CD4-positive, alpha-beta T cell treated with Interleukin-12 subunit alpha and Interleukin-12 subunit beta, for 1 hour (primary cell): Measurements from ENCODE around the gene SLC6A18.
"Not testable (repeated sequence)": the region's sequence is repeated elsewhere in the genome, so short reads cannot be mapped to it uniquely, and the experiment has no call there.

Experiments used
- DNase-seq: peaks from one replicate; pipeline ENCODE4 v3.0.0-alpha.2; 2020

The SLC6A18 gene

DNA sequence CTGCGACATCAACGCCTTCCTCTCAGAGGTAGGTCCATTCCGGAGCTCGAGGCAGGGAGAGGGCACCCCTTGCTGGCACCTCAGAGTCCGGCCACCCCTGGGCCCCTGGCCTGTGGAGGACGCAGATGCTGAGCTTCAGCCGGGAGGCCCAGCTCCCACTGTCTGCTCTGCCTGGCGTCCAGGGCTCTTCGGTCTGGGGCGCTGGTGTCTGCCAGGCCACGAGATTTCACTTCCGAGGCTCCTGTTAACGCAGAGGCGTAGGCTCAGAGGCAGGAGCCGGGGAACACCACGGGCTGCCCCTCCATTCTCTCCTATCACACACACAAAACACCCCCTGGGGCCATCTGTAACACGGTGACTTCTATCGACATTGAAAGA is 8.3 kb upstream of the SLC6A18 start:
- DNase-seq, result no peak

DNA sequence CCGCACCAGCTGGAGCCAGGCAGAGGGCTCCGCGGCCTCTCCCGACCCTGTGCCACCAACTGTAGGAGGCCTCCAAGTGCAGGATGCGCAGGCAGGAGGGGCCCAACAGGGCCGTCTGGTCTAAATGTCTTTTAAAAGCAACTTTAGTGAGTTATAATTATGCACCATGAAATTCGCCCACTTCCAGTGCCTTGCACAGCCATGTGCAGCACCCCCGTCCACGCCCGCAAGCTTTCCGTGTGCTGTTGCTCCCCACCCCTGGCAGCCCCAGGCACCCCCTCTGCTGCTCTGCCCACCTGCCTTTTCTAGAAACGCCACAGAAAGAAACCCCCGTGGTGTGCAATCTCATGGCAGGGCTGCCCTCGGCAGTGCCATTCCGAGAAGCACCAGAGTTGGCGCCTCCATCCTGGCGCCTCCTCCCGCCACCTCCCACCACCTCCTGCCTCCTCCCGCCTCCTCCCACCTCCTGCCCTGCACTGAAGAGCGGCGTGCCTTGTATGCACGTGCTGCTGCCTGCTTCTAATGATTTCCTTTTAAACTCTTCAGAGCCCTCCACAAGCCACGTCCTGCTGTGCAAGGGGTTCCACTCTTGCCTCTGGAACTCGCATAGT is 7.5 kb upstream of the SLC6A18 start:
- DNase-seq, result no peak

DNA sequence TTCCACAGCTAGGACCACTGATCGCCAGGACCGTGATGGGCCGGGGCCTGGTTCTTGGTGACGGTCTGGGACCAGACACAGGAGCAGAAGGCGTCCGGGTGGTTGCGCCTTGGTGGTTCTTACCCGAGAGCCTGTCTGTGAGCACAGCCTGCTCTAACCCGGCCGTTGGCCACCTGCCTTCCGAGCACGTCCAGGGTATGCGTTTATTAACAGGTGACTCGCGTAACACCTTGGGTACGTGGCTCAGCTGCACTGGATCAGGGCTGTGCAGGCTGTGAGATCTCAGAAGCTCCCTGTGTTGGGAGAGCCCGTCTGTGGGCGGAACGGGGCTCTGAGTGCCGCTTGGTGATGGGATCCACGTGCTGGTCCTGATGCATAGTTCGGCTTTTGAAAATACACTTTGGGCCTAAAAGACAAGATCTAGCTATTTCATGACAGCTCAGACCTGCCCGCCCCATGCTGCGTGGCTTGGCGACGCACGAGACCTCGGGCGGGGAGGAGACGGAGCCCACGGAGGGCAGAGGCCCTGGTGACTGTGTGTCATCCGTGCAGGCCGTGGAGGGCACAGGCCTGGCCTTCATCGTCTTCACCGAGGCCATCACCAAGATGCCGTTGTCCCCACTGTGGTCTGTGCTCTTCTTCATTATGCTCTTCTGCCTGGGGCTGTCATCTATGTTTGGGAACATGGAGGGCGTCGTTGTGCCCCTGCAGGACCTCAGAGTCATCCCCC is 6.7 kb upstream of the SLC6A18 start:
- DNase-seq, result no peak

DNA sequence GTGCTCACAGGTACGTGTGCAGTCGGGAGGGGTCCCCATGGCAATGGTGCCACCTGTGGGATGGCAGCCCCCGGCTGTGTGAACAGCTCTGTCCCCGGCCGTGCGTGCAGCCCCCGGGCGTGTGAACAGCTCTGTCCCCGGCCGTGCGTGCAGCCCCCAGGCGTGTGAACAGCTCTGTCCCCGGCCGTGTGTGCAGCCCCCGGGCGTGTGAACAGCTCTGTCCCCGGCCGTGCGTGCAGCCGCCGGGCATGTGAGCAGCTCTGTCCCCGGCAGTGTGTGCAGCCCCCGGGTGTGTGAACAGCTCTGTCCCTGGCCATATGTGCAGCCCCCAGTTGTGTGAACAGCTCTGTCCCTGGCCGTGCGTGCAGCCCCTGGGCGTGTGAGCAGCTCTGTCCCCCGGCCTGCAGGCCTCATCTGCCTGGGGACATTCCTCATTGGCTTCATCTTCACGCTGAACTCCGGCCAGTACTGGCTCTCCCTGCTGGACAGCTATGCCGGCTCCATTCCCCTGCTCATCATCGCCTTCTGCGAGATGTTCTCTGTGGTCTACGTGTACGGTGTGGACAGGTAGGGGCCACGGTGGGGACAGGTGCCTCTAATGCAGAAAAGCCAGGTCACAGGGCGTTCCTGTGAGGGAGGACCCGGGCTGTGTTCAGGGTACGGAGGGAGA is 5.9 kb upstream of the SLC6A18 start:
- DNase-seq, result no peak

DNA sequence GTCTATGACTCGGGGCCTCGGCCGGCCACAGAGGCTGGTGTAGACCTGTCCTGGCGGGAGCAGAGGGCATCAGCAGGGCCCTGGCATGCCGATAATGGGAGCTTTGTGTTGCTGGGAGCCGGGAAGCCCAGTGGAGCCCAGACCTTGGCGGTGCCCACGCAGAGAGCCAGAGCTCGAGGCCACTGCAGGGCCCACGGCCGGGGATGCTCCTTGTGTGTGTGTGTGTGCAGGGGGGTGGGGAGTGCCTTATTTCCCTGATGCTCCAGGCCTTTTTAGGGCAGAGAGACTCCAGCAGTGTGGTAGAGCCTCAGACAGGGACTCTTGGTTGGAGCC is 5.4 kb upstream of the SLC6A18 start:
- DNase-seq, result no peak

DNA sequence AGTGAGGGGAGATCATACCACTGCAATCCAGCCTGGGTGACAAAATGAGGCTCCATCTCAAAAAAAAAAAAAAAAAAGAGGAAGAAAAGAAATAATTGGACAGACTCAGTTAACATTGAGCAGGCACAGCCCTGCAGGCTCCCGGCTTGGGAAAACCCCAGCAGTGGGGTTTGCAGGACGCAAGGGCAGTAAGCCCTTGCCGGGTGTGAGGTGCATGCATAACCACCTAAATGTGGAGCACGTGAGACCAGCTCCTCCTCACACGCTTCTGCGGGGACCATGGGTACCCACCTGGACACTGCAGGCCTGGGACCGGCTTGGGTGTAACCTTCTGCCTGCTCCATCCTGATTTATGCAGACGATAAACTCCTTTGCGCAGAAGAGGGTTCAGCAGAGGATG is 4.8 kb upstream of the SLC6A18 start:
- DNase-seq, result no peak

DNA sequence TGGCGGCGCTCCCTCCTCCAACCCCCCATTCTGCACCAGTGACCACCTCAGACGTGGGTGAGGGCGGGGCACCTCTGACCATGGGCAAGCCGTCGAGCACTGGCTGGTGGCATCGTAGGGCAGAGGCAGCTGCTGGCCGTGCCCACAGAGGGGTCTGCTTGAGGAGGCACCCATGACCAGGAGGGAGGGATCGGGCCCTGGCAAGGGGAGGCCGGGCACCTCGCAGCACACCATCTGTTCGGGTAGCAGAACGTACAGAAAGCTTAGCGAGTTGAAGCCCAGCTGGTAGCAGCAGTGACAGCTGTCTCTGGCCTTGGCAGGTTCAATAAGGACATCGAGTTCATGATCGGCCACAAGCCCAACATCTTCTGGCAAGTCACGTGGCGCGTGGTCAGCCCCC is 4.3 kb upstream of the SLC6A18 start:
- no peak for DNase-seq

DNA sequence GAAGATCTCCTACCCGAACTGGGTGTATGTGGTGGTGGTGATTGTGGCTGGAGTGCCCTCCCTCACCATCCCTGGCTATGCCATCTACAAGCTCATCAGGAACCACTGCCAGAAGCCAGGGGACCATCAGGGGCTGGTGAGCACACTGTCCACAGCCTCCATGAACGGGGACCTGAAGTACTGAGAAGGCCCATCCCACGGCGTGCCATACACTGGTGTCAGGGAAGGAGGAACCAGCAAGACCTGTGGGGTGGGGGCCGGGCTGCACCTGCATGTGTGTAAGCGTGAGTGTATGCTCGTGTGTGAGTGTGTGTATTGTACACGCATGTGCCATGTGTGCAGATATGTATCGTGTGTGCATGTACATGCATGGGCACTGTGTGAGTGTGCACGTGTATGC is 3.5 kb upstream of the SLC6A18 start:
- DNase-seq, result no peak

DNA sequence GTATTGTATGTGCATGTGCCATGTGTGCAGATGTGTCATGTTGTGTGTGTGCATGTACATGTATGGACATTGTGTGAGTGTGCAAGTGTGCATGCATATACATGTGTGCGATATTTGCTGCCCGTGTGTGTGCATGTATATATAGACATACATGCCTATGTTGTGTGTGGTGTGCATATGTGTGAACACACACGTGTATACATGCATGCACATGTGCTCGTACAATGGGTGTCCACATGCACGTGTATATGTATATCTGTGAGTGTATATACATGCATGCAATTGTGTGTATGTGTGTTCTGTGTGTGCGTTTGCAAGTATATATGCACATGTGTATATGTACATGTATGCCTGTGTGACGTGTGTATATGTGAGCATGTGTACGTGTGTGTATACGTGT is 3.0 kb upstream of the SLC6A18 start:
- DNase-seq, result no peak

DNA sequence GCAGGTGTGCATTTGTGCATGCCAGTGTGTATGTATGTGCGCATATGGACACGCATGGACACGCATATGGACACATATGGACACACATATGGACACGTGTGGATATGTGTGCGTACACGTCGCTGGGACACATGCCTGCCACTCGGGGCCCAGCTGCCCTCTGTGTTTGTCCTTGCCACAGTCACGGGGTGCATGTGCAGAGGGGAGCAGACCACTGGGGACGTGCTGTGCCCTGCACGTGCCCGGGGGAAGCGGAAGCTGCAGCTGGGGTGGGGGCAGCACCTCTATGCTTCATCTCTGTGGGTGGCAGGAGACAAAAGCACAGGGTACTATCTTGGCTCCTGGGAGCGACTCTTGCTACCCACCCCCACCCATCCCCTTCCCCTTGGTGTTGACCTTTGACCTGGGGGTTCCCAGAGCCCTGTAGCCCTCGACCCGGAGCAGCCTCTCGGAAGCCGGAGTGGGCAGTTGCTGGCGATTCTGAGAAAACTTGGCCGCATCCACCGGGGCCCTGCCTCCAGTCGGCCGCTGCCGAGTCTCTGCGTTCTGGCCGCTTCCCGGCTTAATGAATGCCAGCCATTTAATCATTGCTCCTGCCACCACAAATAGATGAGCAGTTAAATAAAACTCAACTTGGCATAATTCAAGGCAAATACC is 2.4 kb upstream of the SLC6A18 start:
- DNase-seq, result no peak

DNA sequence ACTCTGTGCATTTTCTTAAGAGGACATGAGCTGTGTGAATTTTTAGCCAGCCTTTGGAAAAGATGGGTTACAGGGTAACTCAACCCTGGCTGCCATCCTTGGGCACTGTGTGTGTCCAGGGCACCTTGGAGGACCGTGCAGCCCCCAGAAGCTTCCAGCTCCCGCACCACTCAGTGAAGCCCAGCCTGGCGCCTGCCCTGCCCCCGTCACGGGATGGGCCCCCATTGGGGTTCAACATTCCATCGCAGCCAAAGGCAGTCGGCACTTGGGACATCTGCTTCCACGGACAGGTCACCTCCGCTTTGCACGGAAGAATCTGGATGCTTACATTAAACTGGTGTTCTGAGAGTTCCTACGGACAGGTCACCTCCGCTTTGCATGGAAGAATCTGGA is 1.9 kb upstream of the SLC6A18 start:
- DNase-seq, result no peak

DNA sequence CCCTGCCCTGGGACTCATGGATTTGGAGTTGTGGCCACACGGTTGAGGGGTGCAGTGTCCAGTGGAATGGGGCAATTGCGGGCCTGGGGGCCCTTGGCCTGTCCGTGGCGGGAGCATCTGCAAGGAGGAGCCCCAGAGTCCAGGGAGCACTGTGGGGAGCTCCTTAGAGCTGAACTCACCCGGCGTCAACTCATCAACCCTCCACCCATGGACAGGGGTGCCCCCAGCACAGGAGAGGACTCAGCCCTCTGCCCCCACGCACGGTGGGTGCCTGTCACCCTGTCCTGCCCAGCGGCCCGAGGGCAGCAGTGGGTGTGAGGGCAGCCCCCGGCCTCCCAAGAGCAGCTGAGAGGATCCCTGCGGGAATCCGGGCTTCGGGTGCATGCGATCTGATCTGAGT is 550 bp upstream of the SLC6A18 start:
- no peak for DNase-seq

DNA sequence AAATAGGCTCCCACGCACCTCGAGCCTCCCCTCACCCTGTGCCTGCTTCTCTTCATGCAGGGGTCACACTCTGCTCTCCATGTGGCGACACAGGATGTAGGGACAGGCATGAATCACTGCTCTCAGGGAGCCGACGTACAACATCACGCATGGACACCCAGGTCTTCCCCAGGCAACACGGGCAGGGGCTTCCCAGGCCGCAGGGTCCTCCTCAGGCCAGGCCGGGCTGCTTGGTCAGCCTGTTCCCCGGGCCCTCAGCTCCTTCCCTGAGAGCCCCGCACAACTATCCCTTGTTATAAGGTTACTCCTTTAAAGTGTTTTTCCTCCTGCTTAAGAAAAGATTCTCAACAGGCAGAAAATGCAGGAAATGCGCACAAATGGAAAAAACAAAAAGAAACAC is 1.1 kb downstream of the SLC6A18 start:
- no peak for DNase-seq

DNA sequence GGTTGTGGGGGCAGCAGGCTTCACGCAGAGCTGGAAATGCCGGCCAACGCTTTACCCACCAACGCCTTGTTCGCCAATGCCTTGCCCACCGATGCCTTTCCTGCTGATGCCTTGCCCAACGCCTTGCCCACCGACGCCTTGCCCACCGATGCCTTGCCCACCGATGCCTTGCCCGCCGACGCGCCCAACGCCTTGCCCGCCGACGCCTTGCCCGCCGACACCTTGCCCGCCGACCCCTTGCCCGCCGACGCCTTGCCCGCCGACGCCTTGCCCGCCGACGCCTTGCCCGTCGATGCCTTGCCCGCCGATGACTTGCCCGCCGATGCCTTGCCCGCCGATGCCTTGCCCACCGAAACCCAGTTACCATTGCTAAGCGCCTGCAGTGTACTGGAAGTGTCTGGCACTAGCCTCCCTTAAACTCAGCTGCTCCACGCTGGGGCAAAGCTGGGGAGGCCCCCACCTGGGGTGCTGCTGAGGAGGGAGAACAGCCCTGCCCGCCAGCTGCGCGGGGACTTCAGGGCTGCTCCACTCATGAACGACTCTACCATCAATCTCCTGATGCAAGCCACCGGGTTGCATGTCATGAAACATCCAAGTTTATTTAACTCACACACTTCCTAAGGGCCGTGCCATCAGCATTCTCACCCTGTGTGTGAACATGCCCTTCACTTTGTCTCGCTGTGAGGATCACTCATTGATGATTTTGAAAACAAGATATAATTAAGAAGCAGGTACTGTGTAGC is 1.8 kb downstream of the SLC6A18 start:
- DNase-seq, result no peak

DNA sequence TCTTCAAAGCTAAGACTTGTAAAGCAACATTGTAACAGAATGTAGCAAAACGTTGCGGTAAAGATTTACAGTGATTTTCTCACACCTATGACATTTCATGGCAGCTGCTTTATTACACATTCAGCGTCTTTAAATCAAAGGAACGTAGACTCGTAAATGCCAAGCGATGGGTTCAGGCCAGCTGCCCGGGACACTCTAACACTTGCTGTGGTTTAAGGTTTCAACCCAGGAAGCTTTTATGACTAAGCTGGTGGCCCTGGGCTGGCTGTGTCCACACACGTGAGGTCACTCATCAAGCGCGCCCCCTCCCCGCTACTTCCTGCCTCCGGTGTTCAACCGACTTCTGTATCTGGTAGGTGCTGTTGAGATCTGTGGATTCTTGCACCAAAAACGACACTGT is 2.5 kb downstream of the SLC6A18 start:
- no peak for DNase-seq

DNA sequence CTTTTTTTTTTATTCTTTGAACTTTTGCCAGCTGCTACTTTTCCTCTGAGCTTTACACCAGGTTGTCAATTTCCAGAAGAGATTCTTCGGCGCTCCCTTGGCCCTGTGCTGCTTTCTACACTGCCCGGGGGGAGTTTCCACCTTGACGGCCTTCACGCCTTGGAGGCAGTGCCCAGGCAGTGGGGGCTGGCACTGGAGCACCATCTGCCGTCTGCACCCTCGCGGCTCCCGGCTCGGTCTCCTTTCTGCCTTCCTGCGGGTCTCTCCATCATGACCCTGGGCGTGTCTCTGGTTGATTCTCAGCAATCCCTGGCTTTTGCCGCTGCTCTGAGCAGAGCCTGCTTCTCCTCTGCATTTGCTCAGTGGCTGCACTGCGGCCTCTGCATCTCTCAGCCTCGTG is 2.9 kb downstream of the SLC6A18 start:
- DNase-seq, result no peak

DNA sequence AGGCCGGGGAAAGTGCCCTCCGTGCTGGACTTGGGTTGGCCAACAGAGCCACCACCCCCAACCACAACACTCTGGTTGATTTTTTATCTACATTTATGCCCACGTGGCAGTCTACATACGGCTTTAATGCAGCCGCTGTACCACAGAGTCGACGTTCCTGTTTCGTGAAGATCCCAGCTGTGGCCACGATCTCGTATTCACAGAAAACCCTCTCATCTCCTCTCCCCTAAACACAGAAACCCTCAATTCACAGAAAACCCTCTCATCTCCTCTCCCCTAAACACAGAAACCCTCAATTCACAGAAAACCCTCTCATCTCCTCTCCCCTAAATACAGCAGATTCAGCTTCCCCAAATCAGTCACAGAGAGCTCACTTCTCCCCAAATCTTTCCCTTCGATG is 3.8 kb downstream of the SLC6A18 start:
- not testable (repeated sequence) for DNase-seq

DNA sequence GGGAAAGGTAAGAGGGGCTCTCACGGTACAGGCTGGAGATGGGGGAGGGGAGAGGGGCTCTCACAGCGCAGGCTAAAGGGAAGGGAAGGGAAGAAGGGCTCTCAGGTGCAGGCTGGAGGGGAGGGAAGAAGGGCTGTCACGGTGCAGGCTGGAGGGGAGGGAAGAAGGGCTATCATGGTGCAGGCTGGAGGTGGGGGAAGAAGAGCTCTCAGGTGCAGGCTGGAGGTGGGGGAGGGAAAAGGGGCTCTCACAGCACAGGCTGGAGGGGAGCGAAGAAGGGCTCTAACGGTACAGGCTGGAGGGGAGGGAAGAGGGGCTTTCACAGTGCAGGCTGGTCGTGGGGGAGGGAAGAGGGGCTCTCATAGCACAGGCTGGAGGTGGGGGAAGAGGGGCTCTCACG is 4.6 kb downstream of the SLC6A18 start:
- DNase-seq, result no peak

DNA sequence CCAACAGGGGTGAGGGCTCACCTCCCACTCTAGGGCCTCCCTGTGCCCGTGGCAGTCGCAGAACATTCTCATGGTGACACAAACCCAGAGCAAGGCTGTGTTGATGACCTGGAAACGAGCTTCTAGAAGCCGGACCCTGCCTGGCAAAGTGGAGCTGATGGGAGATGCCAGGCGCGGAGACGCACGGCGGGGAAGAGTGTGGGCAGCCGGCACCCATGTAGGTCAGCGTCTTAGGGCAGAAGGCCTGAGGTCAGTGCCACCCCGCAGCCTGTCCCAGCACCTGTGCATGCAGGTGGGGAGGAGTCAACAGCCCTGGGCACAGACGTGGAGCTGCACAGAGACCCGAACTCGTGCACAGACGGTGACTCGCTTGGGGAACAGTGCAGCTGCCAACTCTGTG is 5.4 kb downstream of the SLC6A18 start:
- DNase-seq, result no peak

DNA sequence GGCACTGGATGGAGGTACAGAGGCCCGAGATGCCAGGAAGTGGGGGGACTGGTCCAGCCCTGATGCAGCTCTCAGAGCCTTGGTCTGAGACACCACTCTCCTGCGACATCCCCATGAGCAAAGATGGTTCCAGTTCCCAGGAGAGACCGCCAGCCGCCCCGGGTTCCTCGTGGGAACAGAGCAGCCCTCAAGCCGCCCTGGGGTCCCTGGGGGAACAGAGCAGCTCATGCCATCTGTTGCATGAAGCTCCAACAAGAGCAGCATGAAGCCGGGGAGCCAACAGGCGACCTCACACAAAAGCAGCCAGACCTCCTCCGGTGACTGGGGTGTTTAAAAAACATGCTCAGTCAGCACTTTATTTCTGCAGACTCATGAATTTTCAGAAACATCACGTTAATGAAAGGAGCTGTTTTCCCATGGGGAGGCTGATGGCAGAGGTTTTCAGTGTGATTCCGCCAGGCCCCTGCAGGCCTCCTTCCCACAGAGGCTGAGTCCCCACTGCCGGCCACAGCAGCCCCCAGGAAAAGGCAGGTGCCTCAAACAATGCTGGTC is 6.2 kb downstream of the SLC6A18 start:
- DNase-seq, result no peak

DNA sequence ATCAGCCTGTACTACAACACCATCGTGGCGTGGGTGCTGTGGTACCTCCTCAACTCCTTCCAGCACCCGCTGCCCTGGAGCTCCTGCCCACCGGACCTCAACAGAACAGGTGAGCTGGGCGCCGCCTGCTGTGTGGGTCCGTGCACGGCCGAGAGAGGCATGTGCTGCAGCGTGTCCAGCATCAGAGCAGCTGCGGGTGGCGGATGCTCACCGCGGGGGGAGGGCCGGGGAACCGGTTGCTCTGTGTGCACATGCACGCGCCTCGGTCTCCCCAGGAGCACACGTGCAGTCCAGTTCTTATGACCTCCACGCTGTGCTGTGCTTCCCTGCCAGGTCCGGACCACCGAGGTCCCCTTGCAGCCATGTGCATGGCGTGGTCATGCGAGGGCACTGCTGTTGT is 7.6 kb downstream of the SLC6A18 start:
- DNase-seq, result no peak

DNA sequence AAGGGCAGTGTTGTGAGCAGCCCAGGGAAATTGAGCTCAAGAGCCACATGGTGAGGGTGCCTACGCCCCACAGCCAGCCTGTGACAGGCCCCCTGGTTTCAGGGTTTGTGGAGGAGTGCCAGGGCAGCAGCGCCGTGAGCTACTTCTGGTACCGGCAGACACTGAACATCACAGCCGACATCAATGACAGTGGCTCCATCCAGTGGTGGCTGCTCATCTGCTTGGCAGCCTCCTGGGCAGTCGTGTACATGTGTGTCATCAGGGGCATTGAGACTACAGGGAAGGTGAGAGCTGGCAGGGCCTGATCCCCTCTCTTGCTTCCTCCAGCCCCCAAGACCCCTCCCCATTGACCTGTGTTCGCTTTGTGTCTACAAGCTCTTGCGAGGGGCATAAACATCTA is 10.2 kb downstream of the SLC6A18 start:
- no peak for DNase-seq

DNA sequence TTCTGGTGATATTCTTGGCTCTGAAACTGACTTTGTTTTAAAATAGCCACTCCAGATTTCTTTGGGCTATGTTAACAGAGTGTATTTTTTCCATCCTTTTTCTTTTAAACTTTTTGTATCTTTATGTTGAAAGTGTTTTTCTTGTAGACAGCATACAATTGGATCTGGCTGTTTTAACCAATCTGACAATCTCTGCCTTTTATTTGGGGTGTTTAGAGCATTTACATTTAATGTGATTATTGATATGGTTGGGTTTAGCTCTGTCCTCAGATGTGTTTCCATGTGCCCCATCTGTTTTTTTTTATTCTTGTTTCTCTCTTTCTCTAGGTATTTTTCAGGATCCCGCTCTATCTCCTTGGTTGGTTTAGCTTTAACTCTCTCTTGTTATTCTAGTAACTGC is 10.7 kb downstream of the SLC6A18 start:
- no peak for DNase-seq
